Activated naive CD8-positive, alpha-beta T cell treated with anti-CD3 and anti-CD28 coated beads, Interleukin-2, amount 50 U/mL, for 16 hours (primary cell): ENCODE results near the gene OTOP1.
"Not testable (repeated sequence)": the region's sequence is repeated elsewhere in the genome, so short reads cannot be mapped to it uniquely, and the experiment has no call there.

Experiments used
- DNase-seq: peaks from one replicate; pipeline ENCODE4 v3.0.0-alpha.2; 2020; ENCODE audit warnings: low read depth, low spot score

OTOP1 gene, protein sequence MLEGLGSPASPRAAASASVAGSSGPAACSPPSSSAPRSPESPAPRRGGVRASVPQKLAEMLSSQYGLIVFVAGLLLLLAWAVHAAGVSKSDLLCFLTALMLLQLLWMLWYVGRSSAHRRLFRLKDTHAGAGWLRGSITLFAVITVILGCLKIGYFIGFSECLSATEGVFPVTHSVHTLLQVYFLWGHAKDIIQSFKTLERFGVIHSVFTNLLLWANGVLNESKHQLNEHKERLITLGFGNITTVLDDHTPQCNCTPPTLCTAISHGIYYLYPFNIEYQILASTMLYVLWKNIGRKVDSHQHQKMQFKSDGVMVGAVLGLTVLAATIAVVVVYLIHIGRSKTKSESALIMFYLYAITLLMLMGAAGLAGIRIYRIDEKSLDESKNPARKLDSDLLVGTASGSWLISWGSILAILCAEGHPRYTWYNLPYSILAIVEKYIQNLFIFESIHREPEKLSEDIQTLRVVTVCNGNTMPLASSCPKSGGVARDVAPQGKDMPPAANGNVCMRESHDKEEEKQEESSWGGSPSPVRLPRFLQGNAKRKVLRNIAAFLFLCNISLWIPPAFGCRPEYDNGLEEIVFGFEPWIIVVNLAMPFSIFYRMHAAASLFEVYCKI

DNA sequence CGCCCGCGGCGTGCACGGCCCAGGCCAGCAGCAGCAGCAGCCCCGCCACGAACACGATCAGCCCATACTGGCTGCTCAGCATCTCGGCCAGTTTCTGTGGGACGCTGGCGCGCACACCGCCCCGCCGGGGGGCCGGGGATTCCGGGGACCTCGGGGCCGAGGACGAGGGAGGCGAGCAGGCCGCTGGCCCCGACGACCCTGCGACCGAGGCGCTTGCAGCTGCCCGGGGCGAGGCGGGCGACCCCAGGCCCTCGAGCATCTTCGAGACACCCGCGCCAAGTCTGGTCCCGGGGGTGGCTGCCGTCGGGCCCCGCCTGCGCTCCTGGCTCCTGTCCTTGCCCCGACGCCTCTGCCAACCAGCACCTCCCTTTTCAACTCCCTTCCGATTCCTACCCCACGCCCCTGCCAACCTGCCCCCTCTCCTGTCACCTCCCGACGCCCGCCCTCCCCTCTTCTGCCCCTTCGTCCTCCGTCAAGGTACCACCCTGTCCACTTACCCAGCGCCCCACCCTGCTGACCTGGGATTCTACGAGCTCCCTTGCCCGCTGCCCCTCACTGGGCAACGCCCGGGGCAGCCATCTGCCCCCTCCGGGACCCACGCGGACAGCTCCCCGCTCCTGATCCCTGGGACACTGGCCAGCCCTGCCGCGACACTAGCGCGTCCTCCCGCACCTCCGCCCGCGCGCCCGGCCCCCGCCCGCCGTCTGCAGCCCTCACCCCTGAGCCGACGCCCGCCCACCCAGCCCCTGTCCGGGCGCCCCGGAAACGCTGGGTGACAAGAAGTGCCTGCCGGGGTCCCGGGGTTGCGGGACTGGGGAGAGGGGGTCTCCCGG is at the start of gene OTOP1:
Gene OTOP1, minus strand, starts transcription at position 324 of the 833 bp plus-strand sequence. Its CDS starts 65 bp downstream, at position 259.
- DNase-seq: no peak

DNA sequence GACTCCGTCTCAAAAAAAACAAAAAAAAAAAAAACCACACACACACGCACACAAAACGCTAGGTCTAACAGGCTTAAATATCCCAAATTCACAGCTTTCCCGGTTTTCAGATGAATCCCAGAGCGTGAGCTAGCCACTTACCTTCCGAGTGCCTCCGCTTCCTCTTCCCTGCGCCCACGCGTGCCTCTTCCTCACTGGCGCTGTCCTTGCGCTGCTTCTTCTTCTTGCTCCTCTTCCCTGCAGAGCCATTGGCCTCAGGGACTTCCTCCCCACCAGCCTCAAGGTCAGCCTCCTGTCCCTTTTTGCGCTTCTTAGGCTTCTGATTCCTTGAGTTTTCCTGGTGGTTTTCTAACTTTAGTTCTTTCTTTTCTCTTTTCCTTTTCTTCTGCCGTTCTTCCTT is 47.5 kb upstream of the OTOP1 start:
- DNase-seq: no peak

DNA sequence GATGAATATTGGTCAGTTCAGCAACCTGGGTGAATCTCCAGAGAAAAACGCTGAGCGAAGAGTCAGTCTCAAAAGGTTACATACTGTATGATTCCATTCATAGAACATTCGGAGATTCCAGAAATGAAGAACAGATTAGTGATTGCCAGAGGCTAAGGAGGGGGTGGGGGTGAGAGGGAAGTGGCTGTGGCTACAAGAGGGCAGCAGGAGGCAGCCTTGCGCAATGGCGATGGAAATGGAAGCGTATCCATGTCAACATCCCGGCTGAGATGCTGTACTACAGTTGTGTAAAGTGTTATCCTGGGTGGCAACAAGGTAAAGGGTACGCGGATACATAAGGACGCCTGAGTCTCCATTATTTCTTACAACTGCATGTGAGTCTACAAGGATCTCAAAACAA is 45.2 kb upstream of the OTOP1 start:
- no peak for DNase-seq

DNA sequence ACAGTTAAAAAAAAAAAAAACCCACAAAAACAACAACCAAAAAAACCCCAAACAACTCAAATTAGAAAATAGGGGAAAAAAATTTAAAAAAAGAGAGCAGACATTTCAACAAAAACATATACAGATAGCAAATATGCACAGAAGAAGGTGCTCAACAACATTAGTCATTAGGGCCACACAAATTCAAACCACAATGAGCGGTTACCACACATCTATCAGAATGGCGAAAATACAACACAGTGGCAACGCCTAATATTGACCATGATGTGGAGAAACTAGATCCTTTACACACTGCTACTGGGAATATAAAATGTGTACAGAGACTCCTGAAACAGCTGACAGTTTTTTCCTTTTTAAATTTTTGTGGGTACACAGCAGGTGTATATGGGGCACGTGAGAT is 43.8 kb upstream of the OTOP1 start:
- DNase-seq: no peak

DNA sequence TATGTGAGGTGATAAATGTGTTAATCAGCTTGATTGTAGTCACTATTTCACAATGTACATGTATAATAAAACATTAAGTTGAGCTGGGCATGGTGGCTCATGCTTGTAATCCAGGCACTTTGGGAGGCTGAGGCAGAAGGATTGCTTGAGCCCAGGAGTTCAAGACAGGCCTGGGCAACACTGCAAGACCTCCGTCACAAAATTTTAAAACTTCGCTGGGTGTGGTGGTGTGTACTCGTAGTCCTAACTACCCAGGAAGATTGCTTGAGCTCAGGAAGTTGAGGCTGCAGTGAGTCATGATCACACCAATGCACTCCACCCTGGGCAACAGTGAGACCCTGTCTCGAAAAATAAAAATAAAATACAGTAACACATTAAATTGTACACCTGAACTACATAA is 43.1 kb upstream of the OTOP1 start:
- DNase-seq: no peak

DNA sequence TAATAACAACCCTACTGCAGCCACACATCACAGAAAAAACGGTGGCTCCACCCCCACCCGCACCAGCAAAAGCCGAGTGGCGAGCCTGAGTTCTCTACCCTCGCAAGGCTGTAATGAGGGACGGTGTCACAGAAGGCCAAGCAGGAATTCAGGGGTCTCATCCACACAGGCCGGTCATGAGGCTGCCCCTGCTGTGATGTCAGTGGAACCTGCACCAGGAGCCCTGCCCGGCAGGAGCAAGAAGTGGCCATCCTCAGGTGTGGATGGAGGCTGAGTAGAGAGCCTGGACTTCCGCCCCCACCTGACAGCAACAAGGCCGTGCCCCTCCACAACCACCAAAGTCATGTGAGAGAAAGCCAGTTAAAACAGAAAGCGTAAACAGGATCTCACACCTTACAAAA is 42.6 kb upstream of the OTOP1 start:
- no peak for DNase-seq

DNA sequence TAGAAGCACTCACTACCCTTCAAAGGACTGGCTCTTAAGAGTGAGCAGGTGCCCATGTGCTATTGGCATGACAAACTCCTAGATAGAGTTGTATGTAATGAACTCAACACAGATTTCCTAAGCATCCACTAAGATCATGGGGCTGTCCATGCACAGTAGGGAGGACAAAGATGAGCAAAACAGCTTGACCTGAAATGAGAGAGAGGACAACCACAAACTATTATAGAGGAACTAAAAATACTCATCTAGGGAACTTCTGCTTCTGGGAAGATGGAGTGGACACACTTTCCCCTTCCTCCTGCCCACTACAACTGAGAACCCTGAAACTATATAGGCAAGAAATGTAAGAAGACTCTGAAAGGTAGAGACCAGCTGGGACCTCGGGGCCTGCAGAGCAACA is 42.0 kb upstream of the OTOP1 start:
- DNase-seq: no peak

DNA sequence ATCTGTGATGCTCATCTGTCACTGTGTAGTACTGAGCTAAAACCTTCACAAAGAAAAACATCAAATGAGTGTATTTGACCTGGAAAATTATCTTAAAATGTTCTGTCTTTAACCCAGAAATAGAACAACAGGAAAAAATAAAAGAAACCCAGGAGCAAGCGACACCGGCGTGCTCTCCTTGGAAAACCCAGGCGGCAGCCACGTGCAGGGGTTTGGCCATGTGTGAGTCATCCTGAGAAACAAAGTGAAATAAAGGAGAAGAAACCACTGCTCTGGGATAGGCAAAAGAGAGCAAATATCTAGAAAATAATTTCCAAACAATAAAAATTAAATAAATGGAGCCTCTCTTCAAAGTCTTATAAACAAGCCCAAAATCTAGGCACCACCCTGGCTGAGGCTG is 41.3 kb upstream of the OTOP1 start:
- DNase-seq: no peak

DNA sequence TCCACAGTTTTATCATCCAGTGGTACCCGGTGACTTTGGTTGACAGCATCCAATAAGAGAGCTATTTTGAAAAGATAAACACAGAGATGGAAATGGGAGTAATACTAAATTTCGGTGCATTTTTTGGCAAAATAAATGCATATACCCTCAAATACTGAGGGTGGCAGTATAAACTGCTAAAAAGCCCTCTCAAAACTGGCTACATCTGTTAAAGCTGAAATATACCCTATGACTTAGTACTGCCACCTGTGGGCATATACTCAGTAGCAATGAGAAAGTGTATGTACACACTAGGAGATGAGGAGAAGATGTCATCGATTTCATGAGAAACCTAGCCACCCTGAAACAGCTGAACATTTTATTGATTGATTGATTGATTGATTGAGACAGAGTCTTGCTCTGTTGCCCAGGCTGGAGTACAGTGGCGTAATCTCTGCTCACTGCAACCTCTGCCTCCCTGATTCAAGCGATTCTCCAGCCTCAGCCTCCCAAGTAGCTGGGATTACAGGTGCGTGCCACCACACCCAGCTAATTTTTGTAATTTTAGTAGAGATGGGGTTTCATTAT is 33.5 kb upstream of the OTOP1 start:
- no peak for DNase-seq

DNA sequence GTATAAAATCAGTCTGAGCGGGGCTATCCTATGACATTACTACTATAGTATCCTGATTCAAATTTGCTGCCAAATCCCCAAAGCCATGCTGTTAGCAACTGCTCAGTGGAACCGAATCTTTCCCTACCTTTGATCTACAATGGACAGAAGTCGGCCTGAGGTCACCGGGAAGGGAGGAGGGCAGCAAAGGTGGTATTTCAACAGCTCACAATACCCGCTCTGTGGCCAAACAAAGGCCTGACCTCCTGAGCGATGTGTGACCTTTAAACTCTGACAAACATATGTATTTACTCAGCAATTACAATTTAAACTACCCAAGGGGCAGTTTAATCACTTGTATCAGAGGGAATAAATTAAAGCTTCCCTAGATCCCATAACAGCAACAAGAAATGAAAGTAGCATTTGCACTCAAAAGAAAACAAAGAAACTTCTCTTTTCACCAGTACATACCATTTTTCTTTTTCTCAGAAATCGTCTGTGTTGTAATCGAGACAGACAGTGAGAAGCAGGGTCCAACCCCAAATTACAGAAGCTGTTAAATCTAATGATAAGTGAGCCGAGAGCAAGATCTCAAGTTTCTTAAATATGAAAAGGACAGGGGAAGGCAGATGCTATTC is 32.9 kb upstream of the OTOP1 start:
- DNase-seq: no peak

DNA sequence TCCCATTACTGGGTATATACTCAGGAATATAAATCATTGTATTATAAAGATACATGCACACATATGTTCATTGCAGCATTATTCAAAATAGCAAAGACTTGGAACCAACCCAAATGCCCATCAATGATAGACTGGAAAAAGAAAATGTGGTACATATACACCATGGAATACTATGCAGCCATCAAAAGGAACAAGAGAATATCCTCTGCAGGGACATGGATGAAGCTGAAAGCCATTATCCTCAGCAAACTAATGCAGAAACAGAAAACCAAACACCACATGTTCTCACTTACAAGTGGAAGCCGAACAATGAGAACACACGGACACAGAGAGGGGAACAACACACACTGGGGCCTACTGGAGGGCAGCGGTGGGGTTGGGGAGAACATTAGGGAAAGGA is 31.0 kb upstream of the OTOP1 start:
- not testable (repeated sequence) for DNase-seq

DNA sequence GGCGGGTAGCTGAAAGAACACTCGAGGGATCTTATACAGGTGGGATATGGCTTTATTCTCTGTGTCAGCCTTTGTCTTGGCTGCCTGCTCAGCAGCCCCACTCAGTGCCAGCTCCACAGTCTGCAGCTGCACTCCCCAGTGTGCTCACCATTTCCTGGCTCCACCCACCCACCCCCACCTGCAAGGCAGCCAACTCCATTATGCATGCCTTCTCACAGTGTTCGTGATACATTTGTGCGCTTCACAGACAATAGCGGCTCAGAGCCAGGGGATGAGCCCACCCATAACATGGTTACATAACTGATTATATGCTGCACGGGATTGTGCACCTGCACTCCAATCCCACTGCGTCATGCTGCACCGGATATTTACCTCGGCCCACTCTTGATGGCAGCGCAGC is 30.1 kb upstream of the OTOP1 start:
- DNase-seq: no peak

DNA sequence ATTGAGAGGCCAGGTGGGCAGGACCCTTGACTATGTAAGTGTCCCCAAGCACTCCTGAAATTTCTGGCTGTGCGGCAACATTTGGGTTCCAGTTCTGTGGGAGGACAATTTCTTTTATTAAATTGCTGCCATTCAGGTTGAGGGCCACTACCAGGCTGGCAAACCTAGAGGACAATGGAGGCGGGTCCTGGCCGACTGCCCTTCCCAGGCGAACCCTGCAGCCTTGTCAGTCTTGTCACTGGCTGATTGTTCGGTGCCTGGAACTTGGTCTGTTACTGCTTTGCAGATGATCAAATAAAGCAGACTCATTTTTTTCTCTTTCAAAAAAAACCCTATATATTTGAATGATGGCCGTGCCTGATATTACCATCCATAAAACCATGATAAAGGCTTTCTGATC is 27.9 kb upstream of the OTOP1 start:
- no peak for DNase-seq

DNA sequence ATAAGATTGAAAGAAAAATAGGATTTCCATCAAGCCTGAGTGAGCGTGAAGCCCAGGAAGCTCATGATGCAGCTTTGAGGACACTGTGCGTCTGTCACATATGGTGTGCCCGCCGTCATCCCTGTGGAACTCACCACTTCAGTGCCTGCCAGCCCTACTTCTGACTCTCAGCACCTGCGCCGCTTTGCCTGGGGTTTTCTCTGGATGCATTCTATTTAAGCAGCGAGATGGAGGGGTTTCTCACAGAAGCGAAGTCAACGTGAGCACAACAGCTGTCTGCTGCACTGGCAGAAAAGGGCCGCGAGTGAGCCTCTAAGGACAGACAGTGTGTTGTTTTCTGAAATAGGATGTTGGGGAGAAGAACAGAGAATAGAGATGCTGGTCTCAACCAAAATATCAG is 27.5 kb upstream of the OTOP1 start:
- no peak for DNase-seq

DNA sequence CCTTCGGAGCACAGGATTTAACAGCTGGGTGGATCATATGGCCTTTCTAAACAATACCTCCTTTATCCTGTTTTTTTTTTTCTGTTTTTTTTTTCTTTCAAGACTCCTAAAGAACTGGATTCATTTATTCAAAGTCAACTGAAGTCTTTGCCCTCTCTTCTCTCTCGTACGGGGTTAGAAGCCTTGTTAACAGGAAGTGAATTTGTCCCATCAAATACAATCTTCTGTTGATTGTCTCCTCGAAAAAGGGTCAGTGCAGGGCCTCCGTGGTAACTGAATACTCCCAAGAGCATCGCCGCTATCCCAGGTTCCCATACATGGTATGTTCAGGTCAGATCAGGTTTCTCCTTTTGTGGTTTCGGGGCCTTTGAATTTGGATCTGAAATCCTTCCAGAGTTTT is 23.1 kb upstream of the OTOP1 start:
- DNase-seq: no peak

DNA sequence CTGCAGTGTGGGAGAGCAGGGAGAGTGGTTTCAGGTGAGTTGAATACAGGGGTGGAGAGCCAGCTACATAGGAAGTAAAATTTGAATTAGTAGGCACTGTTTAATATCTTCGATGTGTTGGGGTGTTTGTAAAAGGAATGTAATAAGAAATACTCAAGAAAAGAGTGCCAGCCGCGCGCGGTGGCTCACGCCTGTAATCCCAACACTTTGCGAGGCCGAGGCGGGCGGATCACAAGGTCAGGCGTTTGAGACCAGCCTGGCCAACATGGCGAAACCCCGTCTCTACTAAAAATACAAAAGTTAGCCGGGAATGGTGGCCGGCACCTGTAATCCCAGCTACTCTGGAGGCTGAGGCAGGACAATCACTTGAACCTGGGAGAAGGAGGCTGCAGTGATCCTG is 22.6 kb upstream of the OTOP1 start:
- DNase-seq: not testable (repeated sequence)

DNA sequence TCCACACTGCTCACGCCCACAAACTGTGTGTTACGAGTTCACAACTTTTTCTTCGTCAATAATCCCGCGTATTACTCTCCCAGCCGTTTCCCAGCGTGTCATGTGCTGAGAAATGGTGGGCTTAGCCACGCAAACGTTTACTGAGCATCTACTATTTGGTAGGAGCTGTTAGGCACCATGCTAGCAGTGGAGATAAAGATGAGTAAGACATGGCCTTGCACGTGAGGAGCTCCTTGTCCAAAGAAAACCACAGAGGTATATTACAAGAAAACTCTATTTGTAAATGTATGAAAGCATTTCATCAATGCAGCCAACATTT is 22.1 kb upstream of the OTOP1 start:
- no peak for DNase-seq

DNA sequence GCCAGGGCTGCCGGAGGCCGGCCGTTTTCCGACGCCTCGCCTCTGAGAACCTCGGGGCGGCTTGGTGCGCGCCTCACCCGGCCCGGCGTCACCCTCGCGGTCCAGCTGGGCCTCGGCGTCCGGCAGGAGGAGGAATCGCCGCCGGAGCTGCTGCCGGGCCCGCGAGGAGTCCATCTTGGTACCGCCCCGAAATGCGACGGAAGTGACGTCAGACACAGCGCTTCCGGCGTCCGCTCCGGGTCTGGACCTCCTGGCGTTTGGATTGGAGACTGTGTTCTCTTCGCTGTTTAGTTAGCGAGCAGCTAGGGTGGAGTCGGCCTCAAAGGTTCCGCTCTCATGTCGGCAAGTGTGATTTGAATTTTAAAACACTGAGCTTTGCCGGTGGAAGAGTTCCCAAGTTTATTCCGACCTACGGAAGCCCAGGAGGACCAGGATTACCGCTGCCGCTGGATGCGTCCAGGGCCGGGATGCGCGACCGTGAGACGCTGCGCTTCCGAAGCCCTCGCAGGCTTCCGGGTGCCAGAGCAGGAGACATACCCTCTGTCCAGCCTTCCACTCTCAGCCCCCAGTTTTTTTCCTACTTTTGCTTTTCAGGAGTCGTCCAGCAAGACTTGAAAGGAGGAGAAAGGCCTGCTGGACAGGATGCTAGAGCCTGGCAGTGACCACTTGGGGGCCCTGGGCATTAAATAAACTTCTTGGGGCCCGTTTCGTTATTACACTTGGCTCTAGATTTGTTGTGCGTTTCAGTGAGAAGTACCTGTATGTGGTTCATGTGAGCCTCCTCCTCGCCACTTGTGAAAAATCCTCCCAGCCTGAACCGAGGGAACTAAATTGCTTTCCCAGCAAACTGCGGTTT is 21.5 kb upstream of the OTOP1 start, which contains the start of gene TMEM128:
Gene TMEM128, minus strand, starts transcription at position 195 of the 856 bp plus-strand sequence. Its CDS starts 21 bp downstream, at position 174.
- peak; percentile 86 for DNase-seq

DNA sequence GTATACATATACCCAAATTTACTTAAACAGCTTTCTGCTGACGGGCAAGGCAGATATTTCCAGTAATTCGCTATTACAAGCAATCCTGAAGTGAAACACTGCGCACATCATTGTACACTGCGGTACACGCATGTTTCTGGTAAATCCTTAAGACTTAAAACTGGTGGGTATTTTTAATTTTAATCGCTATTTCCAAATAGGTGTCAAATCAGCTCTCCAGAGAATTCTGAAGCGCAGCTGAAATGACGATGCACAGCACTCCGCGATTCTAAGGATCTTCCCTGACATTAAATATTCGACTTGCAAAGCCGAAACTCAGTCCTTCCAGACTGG is 20.9 kb upstream of the OTOP1 start:
- DNase-seq: no peak

DNA sequence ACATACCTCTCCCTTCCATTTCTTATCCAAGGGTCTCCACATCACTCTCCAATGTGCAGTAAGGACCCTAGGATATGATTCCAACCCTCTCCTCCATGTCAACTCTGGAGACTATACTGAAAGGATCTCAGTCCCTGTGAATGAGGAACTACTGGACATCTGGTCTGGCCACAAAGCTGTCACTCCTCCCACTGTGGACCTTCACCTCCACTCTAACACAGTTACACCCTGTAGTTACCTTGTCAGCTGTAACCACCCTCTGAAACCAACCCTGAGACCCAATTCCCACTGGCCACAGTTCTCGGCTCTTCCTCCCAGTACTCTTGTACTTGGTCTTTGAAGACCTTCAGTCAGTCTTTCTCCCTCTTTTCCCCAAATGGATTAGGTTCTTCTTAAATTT is 18.4 kb upstream of the OTOP1 start:
- no peak for DNase-seq

DNA sequence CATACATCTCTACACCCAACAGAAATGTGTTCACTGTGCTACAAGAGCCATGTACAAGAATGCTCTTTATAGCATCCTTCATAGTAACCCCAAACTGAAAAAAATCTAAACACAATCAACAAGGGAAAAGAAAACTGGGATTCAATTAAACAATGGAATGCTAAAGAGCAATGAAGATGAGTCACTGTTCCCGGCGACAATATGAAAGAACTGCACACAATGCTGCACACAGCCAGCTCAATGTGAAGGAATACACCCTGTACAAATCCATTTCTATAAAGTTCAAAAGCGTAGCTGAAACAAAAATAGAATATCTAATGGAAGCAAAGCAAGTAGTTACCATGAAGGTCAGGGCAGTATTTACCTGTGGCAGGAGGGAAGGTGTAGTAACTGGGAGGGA is 12.8 kb upstream of the OTOP1 start:
- not testable (repeated sequence) for DNase-seq
